Mucosa of gallbladder (tissue), 1 donor: ENCODE results near the gene HOATZ. TPM values are rescaled to one million over a fixed set of nuclear protein-coding genes. Genes with fewer than 3 reads are reported as not detected.

ENCODE experiments used
- DNase-seq: peaks from one replicate; pipeline ENCODE4 v3.0.0-alpha.2; 2020; ENCODE audit warnings: low spot score
- total RNA-seq: library from RNA; stranded (reverse); gene quantifications from one replicate; pipeline ENCODE4 v1.2.1, GENCODE V29; 2021
- donor health status: DM: no; HTN: no; CAD: no.

HOATZ gene
- total RNA-seq, 1 donor from 2014 or later, result not detected

DNA sequence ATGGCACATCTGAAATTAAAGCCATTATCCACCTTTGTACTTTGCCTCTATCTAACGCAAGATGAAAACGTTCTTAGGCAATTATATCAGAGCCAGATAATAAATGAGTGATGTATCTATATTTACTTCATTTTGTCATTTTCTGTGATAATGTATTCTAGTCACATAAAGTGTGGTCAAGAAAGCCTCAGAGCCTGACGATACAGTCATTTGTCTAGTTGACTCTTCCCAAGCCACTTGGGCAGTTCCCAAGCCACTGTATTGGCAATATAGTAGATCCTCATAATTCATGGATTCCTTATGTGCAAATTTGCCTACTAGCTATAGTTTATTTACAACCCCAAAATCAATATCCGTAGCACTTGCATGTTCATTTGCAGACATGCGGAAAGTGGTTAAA is 7.8 kb downstream of the HOATZ start:
- no peak for DNase-seq

DNA sequence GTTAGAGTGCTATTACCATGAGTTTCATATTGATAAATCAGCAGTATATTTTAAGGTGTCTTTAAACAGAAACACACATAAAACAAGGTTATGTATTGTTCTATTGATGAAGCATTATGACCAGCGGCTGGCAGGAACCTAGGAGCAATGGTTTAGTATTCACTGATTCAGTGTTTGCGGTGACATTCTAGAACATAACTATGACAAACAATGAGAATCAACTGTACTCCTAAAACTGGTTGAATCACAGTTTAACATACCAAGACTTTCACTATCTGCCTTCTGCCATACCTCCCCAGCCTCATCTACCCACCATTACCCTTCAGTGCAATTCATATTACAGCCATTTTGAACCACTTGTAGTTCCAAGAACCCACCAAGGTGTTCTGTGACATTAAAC is 8.8 kb downstream of the HOATZ start:
- DNase-seq, result no peak

DNA sequence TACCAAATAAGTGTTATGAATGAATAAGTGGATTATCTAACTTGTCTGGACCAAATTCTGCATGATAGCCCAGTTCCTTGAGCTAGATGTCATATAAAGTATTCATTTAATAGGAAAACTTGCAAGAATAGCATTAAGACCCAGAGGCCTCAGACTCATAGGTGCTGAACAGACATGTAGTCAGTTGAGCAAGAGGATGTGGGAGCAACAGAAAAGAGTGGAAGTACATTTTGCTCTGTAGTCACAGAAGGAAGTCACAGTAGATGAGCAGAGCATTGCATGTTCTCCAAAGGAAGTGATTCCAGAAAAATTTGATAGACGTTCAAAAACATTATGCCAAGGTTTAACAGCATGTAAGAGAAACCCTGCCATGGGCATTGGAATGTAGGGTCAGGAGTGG is 9.5 kb downstream of the HOATZ start:
- no peak for DNase-seq

DNA sequence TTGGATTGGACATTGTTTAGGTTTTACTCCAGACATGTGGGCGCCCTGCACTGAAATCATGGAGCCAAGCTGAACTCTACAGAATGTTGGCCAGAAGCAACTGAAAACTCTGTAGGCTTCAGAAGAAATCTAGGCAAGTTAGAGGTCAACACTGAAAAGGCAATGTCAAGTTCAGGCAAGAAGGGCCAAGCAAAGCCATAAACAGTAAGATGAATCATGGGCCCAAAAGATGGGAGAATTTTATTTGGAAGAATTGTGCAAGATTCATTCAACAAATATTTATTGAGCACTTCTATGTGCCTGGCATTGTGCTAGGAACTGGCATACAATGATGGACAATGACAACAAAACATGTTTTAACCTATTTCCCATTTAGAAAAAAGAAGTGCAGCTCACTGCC is 10.9 kb downstream of the HOATZ start:
- no peak for DNase-seq

DNA sequence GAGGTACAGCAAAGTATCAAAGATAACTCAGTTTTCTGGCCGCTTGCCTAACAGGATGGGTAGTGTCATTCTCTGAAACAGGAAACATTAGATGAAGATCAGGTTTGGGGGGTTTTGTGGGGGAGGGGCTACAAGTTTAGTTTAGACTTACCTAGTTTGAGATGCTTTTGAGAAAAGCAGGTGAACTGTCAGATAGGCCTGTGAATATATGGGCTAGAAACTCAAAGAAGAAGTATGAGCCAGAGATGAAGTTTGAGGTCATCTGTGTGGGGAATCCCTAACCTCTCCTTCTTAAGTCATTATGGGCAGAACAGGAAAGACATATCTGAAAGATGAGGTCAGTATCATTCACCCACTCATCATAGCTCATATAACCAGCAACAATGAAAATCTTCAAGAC is 11.9 kb downstream of the HOATZ start:
- no peak for DNase-seq

DNA sequence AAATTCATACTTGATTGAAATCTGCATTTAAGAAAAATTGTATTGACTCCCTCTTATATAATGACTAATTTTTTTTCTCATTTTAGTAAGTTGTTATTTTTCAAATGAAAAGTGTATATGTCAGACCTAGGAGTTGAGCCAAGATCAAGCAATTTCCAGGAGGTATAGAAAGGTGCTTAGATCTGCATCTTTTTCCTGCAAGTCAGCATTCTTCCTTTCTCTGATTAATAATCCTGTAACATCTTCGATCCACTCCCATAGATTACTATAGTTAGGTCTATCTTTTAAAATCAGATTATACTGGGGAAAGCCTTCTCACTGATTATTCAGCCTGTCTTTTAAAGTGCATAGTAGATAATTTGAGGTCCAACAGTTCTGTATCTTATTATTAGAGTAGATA is 12.7 kb downstream of the HOATZ start:
- no peak for DNase-seq

DNA sequence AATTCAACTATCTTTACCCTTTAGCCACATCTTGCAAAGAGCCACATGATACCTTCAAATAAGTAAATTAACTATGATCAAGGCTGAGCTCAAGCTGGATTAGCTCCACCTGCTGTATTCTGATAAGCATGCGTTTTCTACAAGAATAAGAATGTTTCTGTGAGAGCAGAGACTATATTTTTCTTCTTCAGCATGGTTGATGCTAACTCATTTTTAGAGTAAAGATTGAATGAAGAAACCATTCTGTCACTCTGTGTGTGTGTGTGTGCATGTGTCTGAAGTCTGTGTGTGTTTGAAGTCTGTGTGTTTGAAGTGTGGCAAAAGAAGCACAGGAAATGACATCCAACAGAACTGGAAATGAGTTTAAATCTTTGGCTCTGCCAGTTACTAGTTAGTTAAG is 14.0 kb downstream of the HOATZ start:
- DNase-seq, result no peak

DNA sequence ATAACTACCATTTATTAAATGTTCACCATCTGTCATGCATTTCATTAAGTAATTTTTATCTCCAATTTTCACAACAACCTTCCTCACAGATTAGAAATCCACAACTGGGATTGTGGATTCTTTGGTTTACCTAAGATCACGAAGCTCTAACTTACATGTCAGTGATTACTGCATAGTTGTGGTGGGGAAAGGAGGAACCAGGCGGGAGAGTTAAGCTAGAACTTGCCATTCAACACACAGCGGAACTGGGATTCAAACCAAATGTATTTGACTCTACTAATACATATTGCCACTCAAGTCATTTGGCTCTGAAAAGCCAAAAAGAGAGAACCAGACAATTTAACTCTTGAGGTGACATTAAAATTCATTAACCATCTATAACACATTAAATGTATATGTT is 15.5 kb downstream of the HOATZ start:
- no peak for DNase-seq

DNA sequence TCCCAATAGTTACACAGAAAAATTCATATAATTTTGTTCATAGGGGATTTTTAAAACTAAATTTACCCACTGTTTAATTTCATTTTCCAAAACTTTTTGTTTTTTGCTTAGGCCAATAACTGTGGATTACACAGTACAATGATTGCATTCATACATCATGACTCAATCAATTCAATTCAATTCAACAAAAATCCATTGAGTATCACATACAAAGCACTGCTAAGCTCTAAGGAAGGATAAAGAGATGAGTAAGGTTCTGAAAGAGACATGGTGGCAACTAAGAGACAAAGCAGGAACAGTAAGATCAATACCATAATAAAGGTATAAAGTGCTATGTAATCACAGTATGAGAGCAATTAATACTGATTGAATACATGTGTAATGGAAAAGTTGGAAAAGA is 16.6 kb downstream of the HOATZ start:
- DNase-seq, result no peak

DNA sequence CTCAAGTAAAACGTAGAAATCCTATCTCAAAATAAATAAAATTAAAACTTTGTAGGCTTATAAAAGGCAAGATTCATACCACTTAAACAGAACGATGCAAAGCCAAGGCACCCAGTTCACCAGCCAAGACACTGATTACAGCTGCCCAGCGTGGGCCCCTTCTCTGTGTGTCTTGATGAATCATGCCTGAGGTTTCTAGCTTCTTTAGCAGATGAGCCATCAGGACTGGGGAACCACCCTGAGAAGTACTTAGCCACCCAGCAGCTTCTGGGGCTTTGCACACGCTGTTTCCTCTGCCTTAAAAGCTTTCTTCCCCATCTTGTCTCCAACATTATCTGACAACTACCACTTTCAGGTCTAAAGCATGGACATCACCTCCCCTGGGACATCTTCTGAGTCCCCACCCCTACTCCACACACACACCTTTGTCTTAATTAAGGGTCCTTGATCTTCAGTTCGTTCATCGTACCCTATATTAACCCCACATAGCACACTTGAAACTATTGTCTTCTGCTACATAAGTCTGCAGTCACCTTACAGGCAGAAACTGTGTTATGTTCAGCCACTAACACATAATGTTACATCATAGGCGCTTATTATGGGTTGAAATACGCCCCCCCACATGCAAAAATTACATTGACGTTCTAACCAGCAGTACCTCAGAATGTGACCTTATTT is 17.2 kb downstream of the HOATZ start:
- DNase-seq, result no peak

DNA sequence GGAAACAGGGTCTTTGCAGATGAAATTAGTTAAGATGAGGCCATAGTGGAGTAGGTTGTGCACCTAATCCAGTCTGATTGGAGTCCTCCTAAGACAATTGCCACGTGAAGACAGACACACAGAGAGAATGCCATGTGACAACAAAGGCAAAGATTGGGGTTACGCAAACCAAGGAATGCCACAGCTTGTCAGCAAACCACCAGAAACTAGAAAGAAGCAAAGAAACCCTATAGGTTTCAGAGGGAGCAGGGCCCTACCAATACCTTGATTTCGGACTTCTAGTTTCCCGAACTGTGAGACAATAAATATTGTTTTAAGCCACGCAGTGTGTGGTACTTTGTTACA is 17.8 kb downstream of the HOATZ start:
- DNase-seq, result no peak

DNA sequence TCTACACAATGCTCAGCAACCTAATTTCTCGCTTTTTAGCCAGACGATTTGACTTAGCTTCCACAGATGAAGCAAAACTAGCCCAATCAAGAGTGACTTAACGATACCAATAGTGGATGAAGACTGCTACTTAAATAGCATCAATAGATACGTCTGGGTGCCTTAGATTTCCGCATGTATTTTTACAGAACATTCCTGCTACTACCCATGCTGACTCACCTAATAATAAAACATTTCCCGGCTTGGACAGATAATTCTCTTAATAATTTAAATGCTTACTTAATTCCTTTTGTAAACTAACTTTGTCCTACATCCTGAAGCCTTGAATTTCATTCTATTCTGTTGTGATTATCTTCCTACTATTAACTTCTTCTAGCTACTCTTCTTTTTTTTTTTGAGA is 20.7 kb downstream of the HOATZ start:
- DNase-seq, result no peak

DNA sequence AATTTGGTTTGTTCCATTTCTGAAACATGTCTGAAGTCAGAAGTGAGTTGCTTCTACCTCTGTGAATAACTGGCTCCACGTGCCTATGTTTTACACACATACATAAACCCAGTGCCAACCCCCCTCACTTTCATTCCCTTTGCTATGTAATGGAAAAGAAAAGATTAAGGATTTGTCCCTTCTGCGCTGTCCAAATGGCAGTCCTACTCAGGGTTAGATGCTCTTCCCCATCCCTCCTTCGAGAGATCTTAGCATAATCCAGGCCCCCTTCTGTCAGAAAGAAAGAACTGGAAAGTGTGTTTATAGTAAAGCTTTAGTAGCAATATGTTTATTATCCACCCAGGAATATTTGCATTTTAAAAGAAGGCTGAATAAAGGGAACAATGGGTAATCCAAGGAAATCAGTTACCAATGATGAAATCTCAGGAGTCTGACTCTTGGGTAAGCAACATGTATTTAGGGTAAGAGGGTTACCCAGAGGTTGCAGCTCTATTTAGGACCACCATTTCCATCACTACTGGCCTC is 22.8 kb downstream of the HOATZ start:
- DNase-seq, result no peak

DNA sequence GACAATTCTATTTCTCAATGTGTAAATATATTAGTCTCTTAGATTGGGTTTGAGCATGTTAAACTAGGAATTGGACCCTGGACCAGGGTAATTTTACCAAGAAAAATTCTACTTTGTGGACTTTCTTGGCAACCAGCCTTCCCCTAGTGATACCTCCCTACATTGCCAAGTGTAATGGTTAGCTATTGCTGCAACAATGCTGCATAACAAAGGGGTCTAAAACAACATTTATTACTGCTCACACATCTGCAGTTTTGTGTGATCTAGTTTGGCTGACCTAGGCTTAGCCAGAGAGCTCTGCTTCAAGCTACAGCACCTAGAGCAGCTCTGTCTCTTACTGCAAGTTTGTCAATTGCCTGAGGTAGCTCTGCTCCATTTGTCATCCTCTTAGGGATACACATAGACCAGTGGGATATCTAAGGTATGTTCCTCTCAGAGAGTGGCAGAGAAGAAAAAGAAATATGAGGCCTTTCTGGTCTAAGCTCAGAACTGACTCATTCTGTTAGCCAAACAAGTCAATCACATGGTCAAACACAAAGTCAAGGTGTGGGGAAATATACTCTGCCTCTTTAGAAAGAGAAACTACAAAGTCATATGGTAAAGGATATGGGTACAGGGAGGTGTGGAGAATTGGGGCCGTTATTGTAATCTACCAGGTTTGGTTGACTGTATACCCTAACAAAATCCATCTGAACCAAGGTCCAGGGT is 24.0 kb downstream of the HOATZ start:
- DNase-seq, result no peak

DNA sequence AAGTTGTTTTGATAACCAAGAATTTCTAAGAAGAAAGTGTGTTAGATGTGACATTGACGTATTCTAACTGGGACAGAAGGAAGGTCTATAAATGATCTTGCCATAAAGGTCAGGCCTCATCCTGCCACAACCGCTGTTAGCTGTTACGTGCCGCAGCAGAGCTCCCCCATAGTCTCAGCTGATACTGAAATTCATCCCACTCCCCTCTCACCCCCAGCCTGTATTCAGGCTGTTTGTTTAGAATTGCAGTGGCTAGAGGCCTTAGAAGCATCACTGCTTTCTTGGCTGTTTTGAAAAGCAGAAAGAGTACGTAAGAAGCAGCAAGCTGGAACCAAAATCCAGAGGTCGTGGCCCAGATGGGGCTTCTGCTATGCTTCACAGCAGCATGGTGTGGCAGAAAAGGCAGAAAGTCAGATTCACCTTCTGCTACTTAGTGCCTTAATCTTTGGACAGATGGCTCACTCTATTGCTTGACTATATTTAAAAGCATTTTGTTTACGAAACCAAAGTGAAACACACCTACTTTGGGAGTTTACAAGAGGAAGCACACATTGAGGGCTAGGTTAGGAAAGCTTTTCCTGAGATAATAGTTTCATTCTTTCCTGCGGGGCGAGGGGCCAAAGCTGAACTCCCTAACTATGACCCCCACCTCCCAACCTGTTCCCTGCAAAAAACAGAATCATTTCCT is 25.0 kb downstream of the HOATZ start:
- DNase-seq, result peak; percentile 31

DNA sequence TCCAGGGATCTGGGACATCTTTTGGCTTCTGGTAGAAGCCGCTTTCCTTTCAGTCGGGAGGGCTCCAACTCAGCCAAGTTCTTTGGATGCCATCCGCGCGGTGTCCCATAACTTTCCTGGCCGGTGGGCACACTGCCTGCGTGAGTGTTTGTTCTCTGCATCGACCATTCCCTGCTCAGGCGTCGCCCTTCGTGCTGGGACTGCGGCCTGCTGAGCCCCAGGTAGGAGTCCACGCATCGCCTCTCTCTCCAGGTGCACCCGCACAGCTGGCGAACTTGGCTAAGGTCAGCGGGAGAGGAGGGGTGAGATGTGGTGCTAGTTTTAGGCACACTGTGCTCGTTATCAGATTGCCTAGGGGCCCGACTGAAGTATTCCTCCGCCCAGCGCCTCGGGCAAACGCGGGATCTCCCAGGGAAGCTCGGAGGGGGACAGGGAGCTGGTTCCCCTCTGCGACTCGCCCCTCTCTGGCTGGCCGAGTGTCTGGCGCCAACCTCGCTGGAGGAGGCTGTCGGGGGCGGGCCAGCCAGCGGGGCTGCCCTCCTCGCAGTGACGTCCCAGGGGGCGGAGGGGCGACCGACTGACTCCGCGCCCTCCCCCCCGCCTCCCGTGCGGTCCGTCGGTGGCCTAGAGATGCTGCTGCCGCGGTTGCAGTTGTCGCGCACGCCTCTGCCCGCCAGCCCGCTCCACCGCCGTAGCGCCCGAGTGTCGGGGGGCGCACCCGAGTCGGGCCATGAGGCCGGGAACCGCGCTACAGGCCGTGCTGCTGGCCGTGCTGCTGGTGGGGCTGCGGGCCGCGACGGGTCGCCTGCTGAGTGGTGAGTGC is 25.7 kb downstream of the HOATZ start, which contains the start of gene LAYN:
TSS of gene LAYN (plus strand) at position 607 of the 823 bp plus-strand sequence. CDS start at position 731, 124 bp downstream.
- DNase-seq, result peak; percentile 49

DNA sequence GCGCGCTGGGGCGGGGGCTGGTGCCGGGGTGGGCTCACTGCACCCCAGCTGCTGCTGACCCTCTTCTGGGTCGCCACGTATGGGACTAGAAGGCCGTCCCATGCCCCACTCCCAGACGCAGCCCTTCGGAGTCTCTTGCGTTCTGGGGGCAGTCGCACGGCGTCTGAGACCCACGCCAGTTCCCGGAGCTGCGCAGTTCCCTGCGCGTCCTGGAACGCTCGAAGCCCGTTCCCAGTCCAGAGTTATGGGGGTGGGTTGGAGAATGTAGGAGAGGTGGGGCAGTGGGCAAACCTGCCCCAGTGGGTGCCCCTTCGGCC is 26.3 kb downstream of the HOATZ start:
- no peak for DNase-seq

DNA sequence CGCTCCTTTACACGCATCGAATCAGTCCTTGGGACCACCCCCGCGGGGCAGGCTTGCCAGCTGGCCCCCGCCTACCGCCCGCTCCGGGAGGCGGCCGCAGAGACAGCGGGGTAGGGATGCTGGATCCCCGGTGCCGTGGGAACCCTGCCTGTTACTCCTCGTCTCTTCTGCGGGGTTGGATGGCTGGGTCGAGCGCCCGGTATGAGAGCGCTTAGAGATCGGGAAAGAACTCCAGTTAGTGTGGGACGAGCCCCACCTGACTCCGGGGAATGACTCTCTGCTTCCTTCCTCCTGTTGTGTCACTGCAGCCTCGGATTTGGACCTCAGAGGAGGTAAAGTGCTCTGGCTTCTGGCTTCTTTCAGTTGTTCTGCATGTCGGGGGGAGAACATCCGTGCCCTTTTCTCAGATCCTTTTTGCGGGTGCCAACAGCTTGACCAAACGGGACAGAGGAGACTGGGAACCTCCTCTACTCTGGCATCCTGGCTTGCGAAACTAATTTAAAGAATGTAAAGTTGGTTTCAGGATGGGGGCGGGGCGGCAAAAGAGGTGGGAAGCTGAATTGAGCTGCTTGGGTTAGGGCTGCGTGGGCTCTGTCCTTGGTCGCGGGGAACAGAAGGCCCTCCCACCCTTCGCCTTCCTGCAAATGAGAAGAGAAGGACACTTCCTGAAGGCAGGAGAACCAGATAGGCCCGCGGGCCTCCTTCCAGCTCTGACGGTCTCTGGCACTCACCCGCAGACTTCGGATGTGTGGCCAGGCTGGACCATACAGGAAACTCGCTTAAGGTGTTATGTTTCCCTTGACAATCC is 26.9 kb downstream of the HOATZ start:
- peak; percentile 51 for DNase-seq

DNA sequence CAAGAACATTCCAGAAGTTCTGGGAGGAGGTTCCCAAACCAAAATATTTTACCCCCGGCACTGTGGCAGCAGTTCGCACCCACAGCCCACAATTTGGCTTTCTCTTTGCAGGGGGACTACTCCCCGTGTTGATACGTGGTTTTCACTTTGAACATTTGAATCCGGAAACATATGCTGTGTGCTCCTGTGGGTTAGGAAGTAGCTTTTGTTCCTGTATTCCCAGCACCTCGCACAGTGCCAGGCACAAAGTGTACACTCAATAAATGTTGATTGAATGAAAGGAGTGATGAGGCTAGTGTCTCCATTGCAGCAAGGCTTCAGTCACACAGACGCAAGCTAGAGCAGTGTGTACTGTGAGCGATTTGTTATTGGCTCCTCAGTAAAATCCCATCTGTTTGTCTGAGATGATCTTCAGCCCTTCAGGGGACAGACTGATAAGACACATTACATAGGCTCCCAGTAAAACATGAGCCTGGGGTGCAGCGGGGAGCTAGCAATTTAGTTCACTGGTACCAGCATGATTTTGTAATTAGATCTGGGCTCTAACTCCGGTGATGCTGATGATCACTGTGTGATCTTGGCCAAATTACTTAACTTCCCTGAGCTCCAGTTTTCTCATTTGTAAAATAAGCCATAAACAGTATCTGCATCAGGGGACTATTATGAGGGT is 28.2 kb downstream of the HOATZ start:
- DNase-seq, result no peak

DNA sequence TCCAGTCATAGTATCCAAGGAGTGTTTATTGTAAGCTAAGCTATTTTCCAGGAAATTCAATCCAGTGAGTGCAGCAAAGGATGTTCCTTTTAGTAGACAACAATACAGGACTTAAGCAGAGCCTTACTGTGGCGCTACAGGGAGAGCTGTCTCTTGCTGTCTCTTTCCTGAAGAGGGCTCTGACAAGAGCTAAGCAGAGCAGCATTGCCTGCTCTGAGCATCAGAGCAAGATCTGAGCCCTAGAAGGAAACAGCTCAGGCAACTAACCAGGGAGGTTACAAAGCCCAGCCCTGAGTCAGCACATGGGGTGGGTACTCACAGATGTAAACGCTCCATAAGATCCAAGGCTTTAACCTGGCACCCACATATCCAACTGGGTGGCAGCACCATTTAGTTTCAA is 33.9 kb downstream of the HOATZ start:
- no peak for DNase-seq
